Femur (tissue), 1 donor: ENCODE results near the gene NEK5.
"Not testable (repeated sequence)": the region's sequence is repeated elsewhere in the genome, so short reads cannot be mapped to it uniquely, and the experiment has no call there.

Experiments used
- DNase-seq: peaks from one replicate; pipeline ENCODE4 v3.0.0-alpha.2; 2017

The NEK5 gene

GRCh38 chr13:52137489-52137888 lies 8.6 kb upstream of the NEK5 start:
- no peak for DNase-seq

GRCh38 chr13:52136763-52137162 lies 7.9 kb upstream of the NEK5 start:
- no peak for DNase-seq

- no peak for DNase-seq
Observed at GRCh38 chr13:52130641-52131040, 1.8 kb upstream of the NEK5 start.

- DNase-seq, result peak; percentile 73
Observed at GRCh38 chr13:52127783-52128702, 830 bp downstream of the NEK5 start.

GRCh38 chr13:52127378-52127777 lies 1.5 kb downstream of the NEK5 start:
- DNase-seq, result no peak

- DNase-seq, result no peak
Observed at GRCh38 chr13:52125547-52125946, 3.3 kb downstream of the NEK5 start.

- no peak for DNase-seq
Observed at GRCh38 chr13:52118595-52118994, 10.3 kb downstream of the NEK5 start.

- DNase-seq, result no peak
Observed at GRCh38 chr13:52118095-52118494, 10.8 kb downstream of the NEK5 start.

- no peak for DNase-seq
Observed at GRCh38 chr13:52112591-52112990, 16.3 kb downstream of the NEK5 start.

- no peak for DNase-seq
Observed at GRCh38 chr13:52109116-52109670, 19.7 kb downstream of the NEK5 start.

- no peak for DNase-seq
Observed at GRCh38 chr13:52105841-52106240, 23.0 kb downstream of the NEK5 start.

GRCh38 chr13:52104624-52105023 lies 24.2 kb downstream of the NEK5 start:
- no peak for DNase-seq

- DNase-seq, result no peak
Observed at GRCh38 chr13:52103386-52103785, 25.5 kb downstream of the NEK5 start.

GRCh38 chr13:52102423-52102822 lies 26.4 kb downstream of the NEK5 start:
- not testable (repeated sequence) for DNase-seq

- no peak for DNase-seq
Observed at GRCh38 chr13:52097197-52097596, 31.7 kb downstream of the NEK5 start.

- no peak for DNase-seq
Observed at GRCh38 chr13:52096748-52097147, 32.1 kb downstream of the NEK5 start.

- no peak for DNase-seq
Observed at GRCh38 chr13:52096062-52096461, 32.8 kb downstream of the NEK5 start.

GRCh38 chr13:52092087-52092486 lies 36.8 kb downstream of the NEK5 start:
- DNase-seq, result no peak

- DNase-seq, result no peak
Observed at GRCh38 chr13:52091473-52091872, 37.4 kb downstream of the NEK5 start.

- peak; percentile 26 for DNase-seq
Observed at GRCh38 chr13:52085421-52085820, 43.5 kb downstream of the NEK5 start.

GRCh38 chr13:52084981-52085380 lies 43.9 kb downstream of the NEK5 start:
- not testable (repeated sequence) for DNase-seq

GRCh38 chr13:52082601-52083000 lies 46.3 kb downstream of the NEK5 start:
- DNase-seq, result no peak

GRCh38 chr13:52079891-52080290 lies 49.0 kb downstream of the NEK5 start:
- not testable (repeated sequence) for DNase-seq

GRCh38 chr13:52070929-52071523 lies 57.8 kb downstream of the NEK5 start:
- no peak for DNase-seq
